Endothelial cell of umbilical vein (primary cell): ENCODE data around the gene TSPAN15. TPM values are rescaled to one million over a fixed set of nuclear protein-coding genes. Genes with fewer than 3 reads are reported as not detected.
A peak's percentile ranks its signal among the peaks of the same experiment; 100 is the strongest.

Source experiments
- BruUV-seq: library from RNA; stranded (reverse); fragments of 400-500 nt; replicated peaks from 2 replicates; lab custom pipeline; 2021; lab: Mats Ljungman, UMichigan
- CTCF ChIA-PET: fragments of 300-600, 350-600 bp; sonication (Branson Sonifier 250); formaldehyde crosslinking; loops from one replicate; lab custom pipeline; 2021; ENCODE audit warnings: antibody characterized with exemption, inconsistent platforms; lab: Charles Lee
- POLR2A ChIA-PET: fragments of 300-600, 350-600 bp; sonication (Branson Sonifier 250); formaldehyde crosslinking; loops from one replicate; lab custom pipeline; 2021; ENCODE audit warnings: antibody characterized with exemption, inconsistent platforms; lab: Charles Lee
- DNase-seq: peaks from one replicate; pipeline ENCODE4 v3.0.0-alpha.2; 2011; ENCODE audit warnings: low read depth, low spot score
- FAIRE-seq: peaks from 2 replicates; lab custom pipeline; 2011; peaks lifted over from hg19 to GRCh38; lab: Jason Lieb, UNC
- H2AFZ ChIP-seq: 2 replicates; pipeline ENCODE4 v1.6.0; 2012; ENCODE audit warnings: low read depth, low read length, control low read depth, inconsistent platforms
- H3K27ac ChIP-seq: 2 replicates; pipeline ENCODE4 v1.5.1; 2011; ENCODE audit warnings: low read depth, mild to moderate bottlenecking, control low read depth, low read length, moderate library complexity; ENCODE audit not compliant: insufficient read depth
- H3K27me3 ChIP-seq, 2 experiments: 2 replicates each; pipeline versions ENCODE4 v1.6.0 to v1.6.1; 2011; ENCODE audit warnings: low read length in 2 of 2, mixed read lengths in 1 of 2; ENCODE audit not compliant: control insufficient read depth in 2 of 2, insufficient read depth in 2 of 2
- H3K36me3 ChIP-seq, 2 experiments: 2 replicates in 1 of 2; 3 replicates in 1 of 2; pipeline ENCODE4 v1.5.1; 2011; ENCODE audit warnings: low read length in 2 of 2, mild to moderate bottlenecking in 1 of 2, moderate library complexity in 1 of 2; ENCODE audit not compliant: control insufficient read depth in 2 of 2, insufficient read depth in 2 of 2; ENCODE audit errors: extremely low read depth in 1 of 2
- H3K4me1 ChIP-seq: 3 replicates; pipeline ENCODE4 v1.5.1; 2011; ENCODE audit warnings: mild to moderate bottlenecking, low read length; ENCODE audit not compliant: control insufficient read depth, insufficient read depth; ENCODE audit errors: extremely low read depth
- H3K4me2 ChIP-seq: 2 replicates; pipeline ENCODE4 v1.6.1; 2011; ENCODE audit warnings: low read length, control low read depth, mixed read lengths; ENCODE audit not compliant: insufficient read depth
- H3K4me3 ChIP-seq, 3 experiments: fragments of 200-600 bp in 1 of 3; sonication (generic), shearing (Covaris generic) in 1 of 3; replicated peaks in 1 of 3; 2 replicates each; pipeline ENCODE4 v1.5.1; 2011 to 2016; ENCODE audit warnings: control low read depth in 3 of 3, low read length in 3 of 3, mild to moderate bottlenecking in 2 of 3, inconsistent platforms in 1 of 3, low read depth in 1 of 3, moderate library complexity in 1 of 3; ENCODE audit not compliant: insufficient read depth in 1 of 3
- H3K79me2 ChIP-seq: 2 replicates; pipeline ENCODE4 v1.6.0; 2012; ENCODE audit warnings: low read length, inconsistent platforms; ENCODE audit not compliant: control insufficient read depth, insufficient read depth
- H3K9ac ChIP-seq: replicated peaks from 2 replicates; pipeline ENCODE3; 2011; ENCODE audit warnings: low read length, control low read depth; ENCODE audit not compliant: insufficient read depth; ENCODE audit errors: extremely low read depth
- H3K9me1 ChIP-seq: replicated peaks from 3 replicates; pipeline ENCODE4 v1.6.0; 2011; ENCODE audit warnings: mild to moderate bottlenecking, low read length; ENCODE audit not compliant: control insufficient read depth, insufficient read depth; ENCODE audit errors: extremely low read depth
- H3K9me3 ChIP-seq: replicated peaks from 2 replicates; pipeline ENCODE4 v1.5.1; 2012; ENCODE audit warnings: low read length, inconsistent platforms; ENCODE audit not compliant: control insufficient read depth, insufficient read depth
- H4K20me1 ChIP-seq: replicated peaks from 2 replicates; pipeline ENCODE3; 2011; ENCODE audit warnings: mild to moderate bottlenecking, low read length; ENCODE audit not compliant: control insufficient read depth, insufficient read depth; ENCODE audit errors: extremely low read depth
- EZH2 ChIP-seq: IDR thresholded peaks from 2 replicates; pipeline ENCODE4 v1.6.1; 2012; ENCODE audit warnings: borderline replicate concordance, low read depth, mild to moderate bottlenecking, moderate library complexity, low read length, inconsistent platforms; ENCODE audit not compliant: severe bottlenecking
- FOS ChIP-seq: IDR thresholded peaks from 2 replicates; pipeline ENCODE4 v1.6.1; 2011; ENCODE audit warnings: mild to moderate bottlenecking, low read length, moderate library complexity, borderline replicate concordance; ENCODE audit not compliant: insufficient read depth
- GATA2 ChIP-seq: IDR thresholded peaks from 2 replicates; pipeline ENCODE4 v1.7.0; 2011; ENCODE audit warnings: low read depth, mild to moderate bottlenecking, moderate library complexity, mixed read lengths, low read length; ENCODE audit not compliant: insufficient read length, insufficient read depth
- JUN ChIP-seq: IDR thresholded peaks from 2 replicates; pipeline ENCODE4 v1.6.1; 2011; ENCODE audit warnings: borderline replicate concordance, low read depth; ENCODE audit not compliant: insufficient read length, insufficient read depth
- MYC ChIP-seq: IDR thresholded peaks from one replicate; pipeline ENCODE4 v1.6.1; 2011; ENCODE audit warnings: mild to moderate bottlenecking, low read depth, low read length
- POLR2A ChIP-seq: IDR thresholded peaks from 2 replicates; pipeline ENCODE4 v1.6.1; 2012; ENCODE audit warnings: low read depth, mild to moderate bottlenecking, control low read depth, low read length
- POLR2AphosphoS5 ChIP-seq: IDR thresholded peaks from 2 replicates; pipeline ENCODE4 v1.6.1; 2012; ENCODE audit warnings: low read depth, mild to moderate bottlenecking, control low read depth, low read length, moderate library complexity; ENCODE audit not compliant: insufficient read depth
- dilution Hi-C: fragments of 300-500 bp; cut with MboI; formaldehyde crosslinking; loops from one replicate; pipeline ENCODE4 v1.15.0; 2019; ENCODE audit warnings: low sequenced_read_pairs; ENCODE audit not compliant: extremely low pct_ligation_motif_present
- intact Hi-C: fragments of 100-400 bp; cut with micrococcal nuclease; formaldehyde crosslinking; loops from one replicate; pipeline ENCODE4 v1.10.0; 2022
- polyA plus RNA-seq, 4 experiments: library from polyadenylated mRNA; depleted of rRNA in 3 of 4; stranded (reverse) in 3 of 4; unstranded in 1 of 4; fragments of >200 nt; gene quantifications; 2 replicates each; pipeline versions ENCODE4 v1.2.1 to v1.2.3, GENCODE V29; 2011 to 2012; ENCODE audit warnings: missing spikeins in 1 of 4
- total RNA-seq: library from RNA; stranded (reverse); gene quantifications from 2 replicates; pipeline ENCODE4 v1.2.3, GENCODE V29; 2021
- TF ChIP-seq, protein P1 (sequence below): IDR thresholded peaks from 2 replicates; pipeline ENCODE4 v1.6.1; 2011; ENCODE audit not compliant: insufficient read depth, insufficient read length
- TF ChIP-seq, protein P2 (sequence below), 2 donors: IDR thresholded peaks; 1 replicate in 1 of 2; 2 replicates in 1 of 2; pipeline ENCODE4 v1.5.1; 2011; ENCODE audit warnings: low read length in 2 of 2, mild to moderate bottlenecking in 2 of 2, moderate library complexity in 2 of 2, control low read depth in 1 of 2, inconsistent platforms in 1 of 2, low read depth in 1 of 2; ENCODE audit not compliant: insufficient read depth in 1 of 2; ENCODE audit errors: extremely low read depth in 1 of 2

The TSPAN15 gene
- total and polyA plus RNA-seq, 2 donors (not counting 3 experiments of a cell fraction or from before 2014, with no cell fraction given), result 78.4 to 189 TPM

DNA sequence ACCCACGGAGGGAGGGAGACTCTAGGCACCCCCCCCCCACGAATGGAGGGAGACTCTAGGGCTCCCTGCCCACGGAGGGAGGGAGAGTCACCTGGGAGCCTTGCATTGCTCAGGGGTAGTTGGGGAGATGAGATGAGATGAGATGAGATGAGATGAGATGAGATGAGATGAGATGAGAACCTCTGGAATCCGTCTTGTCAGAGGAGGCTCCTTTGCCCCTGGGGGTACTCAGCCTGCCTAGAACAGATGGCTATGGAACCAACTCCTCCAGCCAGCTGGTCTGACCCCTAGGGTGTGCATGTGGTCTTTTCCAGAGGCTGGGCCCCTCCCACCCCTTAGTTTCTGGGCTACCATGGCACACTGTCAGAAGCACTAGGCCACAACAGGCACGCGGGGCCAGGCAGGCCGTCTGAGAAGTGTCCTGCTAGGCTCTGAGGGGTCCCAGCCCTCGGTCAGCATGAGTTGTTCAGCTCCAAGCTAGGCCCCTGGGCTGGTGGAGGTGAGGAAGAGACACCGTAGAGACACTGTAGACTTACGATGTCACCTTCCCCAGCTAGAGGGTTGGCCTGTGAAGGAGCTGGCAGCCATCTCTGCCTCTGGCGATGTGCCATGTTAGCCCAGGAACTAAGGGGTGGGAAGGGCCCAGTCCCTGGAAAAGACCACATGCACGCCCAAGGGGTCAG is 8.8 kb downstream of the TSPAN15 start:
- Histone ChIP-seq H3K9ac (no peak overlapping the region), H3K9me1 (no peaks in the 10 kb centered on the region), H3K9me3 (no peaks in the 10 kb centered on the region), H3K27ac (no peak overlapping the region), H2AFZ (no peak overlapping the region), H3K79me2 (peaks cover 16% of the 10 kb centered on the region), H3K4me1 (peaks cover 25% of the 10 kb centered on the region), H3K4me3 (no peak overlapping the region), H4K20me1 (no peaks in the 10 kb centered on the region), H3K27me3 (no peaks in the 10 kb centered on the region), H3K4me2 (no peak overlapping the region), H3K36me3 (peaks cover 0 to 5% of the 10 kb centered on the region in 2 experiments)
- intact Hi-C loops (no loop called here), dilution Hi-C loops (no loop called here)
- CTCF ChIA-PET, result interaction anchor here (1.4 kb wide), 1 partner anchor 10 kb away, joined by 5 read pairs; no protein-coding TSS in a partner anchor
- POLR2A ChIA-PET, result no interaction called here
- DNase-seq, result no peak
- no TSS peak for BruUV-seq
- no peak for FAIRE-seq
- TF ChIP-seq POLR2A (no peak), EZH2 (no peak), GATA2 (no peak)
- TF ChIP-seq, protein P1, sequence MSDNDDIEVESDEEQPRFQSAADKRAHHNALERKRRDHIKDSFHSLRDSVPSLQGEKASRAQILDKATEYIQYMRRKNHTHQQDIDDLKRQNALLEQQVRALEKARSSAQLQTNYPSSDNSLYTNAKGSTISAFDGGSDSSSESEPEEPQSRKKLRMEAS, result no peak

DNA sequence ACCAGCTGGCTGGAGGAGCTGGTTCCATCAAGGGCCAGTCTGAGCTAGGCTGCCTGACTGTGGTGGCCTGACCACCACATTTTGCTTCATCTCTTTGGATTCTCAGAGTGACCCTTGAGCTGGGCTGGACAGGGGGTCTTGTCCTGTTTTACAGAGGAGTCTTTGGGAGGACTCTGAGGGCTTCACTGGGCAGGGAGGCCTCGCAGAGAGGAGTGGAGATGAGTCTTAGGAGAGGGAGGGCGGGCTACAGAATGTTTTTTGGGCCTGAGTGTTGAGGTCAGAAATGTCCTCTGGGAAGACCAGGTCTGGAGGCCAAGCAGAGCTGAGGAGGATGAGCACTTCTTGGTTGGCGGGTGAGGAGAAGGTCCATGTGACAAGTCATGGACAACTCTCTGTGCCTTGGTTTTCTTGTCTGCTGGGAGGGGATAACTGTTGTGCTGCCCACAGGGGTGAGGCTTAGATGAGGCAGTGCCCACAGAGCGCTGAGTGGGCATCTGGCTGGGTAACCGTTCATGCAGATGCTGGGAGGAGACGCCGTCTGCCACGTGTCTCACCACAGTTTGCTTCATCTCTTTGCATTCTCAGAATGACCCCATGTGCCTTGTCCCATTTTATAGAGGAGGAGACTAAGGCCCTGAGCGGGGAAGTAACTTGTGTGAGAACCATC is 9.4 kb downstream of the TSPAN15 start:
- CTCF ChIA-PET, result interaction anchor here (1.4 kb wide), 1 partner anchor 11 kb away, joined by 5 read pairs; no protein-coding TSS in a partner anchor
- peaks cover 17% of the 10 kb centered on the region for H3K79me2 ChIP-seq

More for the DNA sequence above, 9.4 kb downstream of the TSPAN15 start:
- no peaks in the 10 kb centered on the region for H4K20me1 ChIP-seq
- no peaks in the 10 kb centered on the region for H3K27me3 ChIP-seq
- dilution Hi-C loops, result no loop called here
- no peak overlapping the region for H2AFZ ChIP-seq
- H3K4me1 ChIP-seq, result peaks cover 28% of the 10 kb centered on the region
- no TSS peak for BruUV-seq
- POLR2A ChIA-PET, result no interaction called here
- H3K27ac ChIP-seq, result no peak overlapping the region
- DNase-seq (no peak), FAIRE-seq (peak; percentile 40)
- H3K9me1 ChIP-seq, result no peaks in the 10 kb centered on the region
- no peak overlapping the region for H3K9ac ChIP-seq
- no peaks in the 10 kb centered on the region for H3K9me3 ChIP-seq
- TF ChIP-seq JUN (no peak), POLR2AphosphoS5 (no peak), FOS (no peak), GATA2 (no peak), POLR2A (no peak), MYC (no peak), EZH2 (no peak)
- TF ChIP-seq, protein P1, result no peak
- TF ChIP-seq, protein P2, sequence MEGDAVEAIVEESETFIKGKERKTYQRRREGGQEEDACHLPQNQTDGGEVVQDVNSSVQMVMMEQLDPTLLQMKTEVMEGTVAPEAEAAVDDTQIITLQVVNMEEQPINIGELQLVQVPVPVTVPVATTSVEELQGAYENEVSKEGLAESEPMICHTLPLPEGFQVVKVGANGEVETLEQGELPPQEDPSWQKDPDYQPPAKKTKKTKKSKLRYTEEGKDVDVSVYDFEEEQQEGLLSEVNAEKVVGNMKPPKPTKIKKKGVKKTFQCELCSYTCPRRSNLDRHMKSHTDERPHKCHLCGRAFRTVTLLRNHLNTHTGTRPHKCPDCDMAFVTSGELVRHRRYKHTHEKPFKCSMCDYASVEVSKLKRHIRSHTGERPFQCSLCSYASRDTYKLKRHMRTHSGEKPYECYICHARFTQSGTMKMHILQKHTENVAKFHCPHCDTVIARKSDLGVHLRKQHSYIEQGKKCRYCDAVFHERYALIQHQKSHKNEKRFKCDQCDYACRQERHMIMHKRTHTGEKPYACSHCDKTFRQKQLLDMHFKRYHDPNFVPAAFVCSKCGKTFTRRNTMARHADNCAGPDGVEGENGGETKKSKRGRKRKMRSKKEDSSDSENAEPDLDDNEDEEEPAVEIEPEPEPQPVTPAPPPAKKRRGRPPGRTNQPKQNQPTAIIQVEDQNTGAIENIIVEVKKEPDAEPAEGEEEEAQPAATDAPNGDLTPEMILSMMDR (IDR thresholded peaks at IDR 0.05; ENCODE audit: extremely low read depth in 1 of 2, insufficient read depth in 1 of 2, low read depth in 1 of 2, low read length in 2 of 2), result no peak
- H3K36me3 ChIP-seq, result peaks cover 0 to 5% of the 10 kb centered on the region in 2 experiments
- H3K4me3 ChIP-seq, result no peak overlapping the region
- intact Hi-C loops, result no loop called here
- H3K4me2 ChIP-seq, result no peak overlapping the region
